ENCODE data around the gene TULP4. TPM values are rescaled to one million over a fixed set of nuclear protein-coding genes. Genes with fewer than 3 reads are reported as not detected.

TULP4 gene
- total RNA-seq, 1 donor from 2014 or later: 18.5 TPM

GRCh38 chr6:158367816-158368215, 55.6 kb downstream of the TULP4 start:
- H3K27me3 ChIP-seq: no peaks in the 10 kb centered on the region
- no peak for DNase-seq (ENCODE audit: low spot score in 2 of 2)
- H3K4me1 ChIP-seq: no peaks in the 10 kb centered on the region
- H3K4me3 ChIP-seq: no peak overlapping the region
- no peak overlapping the region for H3K27ac ChIP-seq
- no peaks in the 10 kb centered on the region for H3K9me3 ChIP-seq
- intact Hi-C loops (cut with DNase I): no loop called here
- no peaks in the 10 kb centered on the region for H3K36me3 ChIP-seq
- no peak for TF ChIP-seq CTCF (IDR thresholded peaks at IDR 0.05)

- no peak for DNase-seq (ENCODE audit: low spot score in 2 of 2)
- TF ChIP-seq CTCF (IDR thresholded peaks at IDR 0.05): no peak
- intact Hi-C loops (cut with DNase I): no loop called here
- Histone ChIP-seq H3K4me3 (no peak overlapping the region), H3K36me3 (no peaks in the 10 kb centered on the region), H3K4me1 (peaks cover 0 to 3% of the 10 kb centered on the region in 2 donors), H3K27ac (no peak overlapping the region), H3K9me3 (no peaks in the 10 kb centered on the region), H3K27me3 (no peaks in the 10 kb centered on the region)
Measured at GRCh38 chr6:158369241-158369640, 57.0 kb downstream of the TULP4 start.

- no peaks in the 10 kb centered on the region for H3K9me3 ChIP-seq
- peaks cover 0 to 3% of the 10 kb centered on the region in 2 donors for H3K4me1 ChIP-seq
- H3K27ac ChIP-seq: no peak overlapping the region
- H3K27me3 ChIP-seq: no peaks in the 10 kb centered on the region
- intact Hi-C loops (cut with DNase I): no loop called here
- no peaks in the 10 kb centered on the region for H3K36me3 ChIP-seq
- TF ChIP-seq CTCF (IDR thresholded peaks at IDR 0.05): no peak
- no peak overlapping the region for H3K4me3 ChIP-seq
- DNase-seq (ENCODE audit: low spot score in 2 of 2): no peak
Measured at GRCh38 chr6:158370805-158371204, 58.5 kb downstream of the TULP4 start.

- Histone ChIP-seq H3K4me3 (no peak overlapping the region), H3K4me1 (peaks cover 0 to 3% of the 10 kb centered on the region in 2 donors), H3K36me3 (no peaks in the 10 kb centered on the region), H3K27ac (no peak overlapping the region), H3K27me3 (no peaks in the 10 kb centered on the region), H3K9me3 (no peaks in the 10 kb centered on the region)
- no peak for TF ChIP-seq CTCF (IDR thresholded peaks at IDR 0.05)
- DNase-seq (ENCODE audit: low spot score in 2 of 2): no peak
- intact Hi-C loops (cut with DNase I): no loop called here
Measured at GRCh38 chr6:158371261-158371660, 59.0 kb downstream of the TULP4 start.

GRCh38 chr6:158372574-158372973, 60.3 kb downstream of the TULP4 start:
- no peak overlapping the region for H3K4me3 ChIP-seq
- no peak overlapping the region for H3K27ac ChIP-seq
- DNase-seq (ENCODE audit: low spot score in 2 of 2): no peak
- intact Hi-C loops (cut with DNase I): no loop called here
- no peak for TF ChIP-seq CTCF (IDR thresholded peaks at IDR 0.05)
- H3K27me3 ChIP-seq: no peaks in the 10 kb centered on the region
- no peaks in the 10 kb centered on the region for H3K36me3 ChIP-seq
- H3K9me3 ChIP-seq: no peaks in the 10 kb centered on the region
- peaks cover 0 to 3% of the 10 kb centered on the region in 2 donors for H3K4me1 ChIP-seq

GRCh38 chr6:158373214-158373613, 60.9 kb downstream of the TULP4 start:
- Histone ChIP-seq H3K27me3 (no peaks in the 10 kb centered on the region), H3K9me3 (no peaks in the 10 kb centered on the region), H3K36me3 (no peaks in the 10 kb centered on the region), H3K4me1 (peaks cover 0 to 3% of the 10 kb centered on the region in 2 donors), H3K4me3 (no peak overlapping the region), H3K27ac (no peak overlapping the region)
- TF ChIP-seq CTCF (IDR thresholded peaks at IDR 0.05): no peak
- intact Hi-C loops (cut with DNase I): no loop called here
- DNase-seq (ENCODE audit: low spot score in 2 of 2): no peak
